Esophagus mucosa (tissue), 1 donor: ENCODE measurements around the gene PRSS33. TPM values are rescaled to one million over a fixed set of nuclear protein-coding genes. Genes with fewer than 3 reads are reported as not detected.

Experiments
- ATAC-seq: fragments of 200-7000 bp; cut with Tn5 transposase; one replicate; pipeline ENCODE4 v1.9.1; 2020
- total RNA-seq: library from RNA; stranded (reverse); gene quantifications from one replicate; pipeline ENCODE4 v1.2.4, GENCODE V29; 2023
- donor health status: DM: yes; HTN: yes; CAD: no.

PRSS33 gene
- total RNA-seq, 1 donor from 2014 or later = not detected

DNA sequence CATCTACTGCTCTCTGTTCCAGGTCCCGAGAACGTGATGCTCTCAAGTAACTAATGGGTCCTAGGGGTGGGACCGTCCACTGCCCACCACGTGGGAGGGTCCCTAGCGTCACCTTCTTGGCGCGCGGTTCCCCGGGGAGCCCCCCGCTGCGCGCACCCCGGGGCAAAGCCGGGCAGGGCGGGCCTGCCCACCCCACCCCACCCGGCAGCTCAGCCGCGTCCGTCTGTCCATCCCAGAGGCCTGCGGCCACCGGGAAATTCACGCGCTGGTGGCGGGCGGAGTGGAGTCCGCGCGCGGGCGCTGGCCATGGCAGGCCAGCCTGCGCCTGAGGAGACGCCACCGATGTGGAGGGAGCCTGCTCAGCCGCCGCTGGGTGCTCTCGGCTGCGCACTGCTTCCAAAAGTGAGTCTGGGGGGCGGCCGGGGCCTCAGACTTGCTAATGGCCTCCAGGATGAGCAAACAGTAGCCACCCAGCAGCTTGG is 11.4 kb upstream of the PRSS33 start:
- no peak for ATAC-seq

GRCh38 chr16:2795395-2796143 is 8.2 kb upstream of the PRSS33 start:
- ATAC-seq = no peak

DNA sequence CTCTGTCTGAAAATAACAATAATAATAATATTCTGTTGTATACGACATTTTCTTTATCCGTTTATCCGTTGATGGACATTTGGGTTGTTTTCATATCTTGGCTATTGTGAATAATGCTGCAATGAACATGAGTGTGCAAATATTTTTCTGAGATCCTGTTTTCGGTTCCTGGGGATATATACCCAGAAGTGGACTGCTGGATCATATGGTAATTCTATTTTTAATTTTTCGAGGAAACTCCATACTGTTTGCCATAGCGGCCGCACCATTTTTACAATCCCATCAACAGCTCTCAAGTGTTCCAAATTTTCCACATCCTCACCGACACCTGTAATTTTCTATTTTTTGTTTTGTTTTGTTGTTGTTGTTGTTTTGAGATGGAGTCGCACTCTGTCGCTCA is 5.6 kb upstream of the PRSS33 start:
- ATAC-seq = no peak

GRCh38 chr16:2791174-2791573 is 3.8 kb upstream of the PRSS33 start:
- ATAC-seq = no peak

- ATAC-seq = no peak
These were observed 3.3 kb upstream of the PRSS33 start for GRCh38 chr16:2790631-2791030.

DNA sequence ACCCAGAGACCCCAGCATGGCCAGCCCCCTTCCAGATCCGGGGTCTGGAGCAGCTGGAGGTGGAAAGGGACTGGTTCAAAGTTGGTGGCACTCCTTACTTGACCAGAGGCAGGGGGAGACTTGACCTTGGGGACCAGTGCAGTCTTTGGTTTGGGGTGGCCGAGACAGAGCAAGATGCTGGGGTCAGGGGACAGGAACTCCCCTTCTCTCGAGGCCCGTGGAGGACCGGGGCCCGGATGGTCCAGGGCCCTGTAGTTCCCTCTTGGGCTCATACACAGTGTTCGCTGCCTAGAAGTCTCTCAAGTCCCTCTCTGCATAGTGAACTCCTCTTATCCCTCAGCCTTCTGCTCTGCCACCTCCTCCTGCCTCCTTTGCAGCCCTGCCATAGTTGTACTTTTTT is 601 bp upstream of the PRSS33 start:
- no peak for ATAC-seq

- ATAC-seq = no peak
These were observed 571 bp downstream of the PRSS33 start for GRCh38 chr16:2786826-2787151.

DNA sequence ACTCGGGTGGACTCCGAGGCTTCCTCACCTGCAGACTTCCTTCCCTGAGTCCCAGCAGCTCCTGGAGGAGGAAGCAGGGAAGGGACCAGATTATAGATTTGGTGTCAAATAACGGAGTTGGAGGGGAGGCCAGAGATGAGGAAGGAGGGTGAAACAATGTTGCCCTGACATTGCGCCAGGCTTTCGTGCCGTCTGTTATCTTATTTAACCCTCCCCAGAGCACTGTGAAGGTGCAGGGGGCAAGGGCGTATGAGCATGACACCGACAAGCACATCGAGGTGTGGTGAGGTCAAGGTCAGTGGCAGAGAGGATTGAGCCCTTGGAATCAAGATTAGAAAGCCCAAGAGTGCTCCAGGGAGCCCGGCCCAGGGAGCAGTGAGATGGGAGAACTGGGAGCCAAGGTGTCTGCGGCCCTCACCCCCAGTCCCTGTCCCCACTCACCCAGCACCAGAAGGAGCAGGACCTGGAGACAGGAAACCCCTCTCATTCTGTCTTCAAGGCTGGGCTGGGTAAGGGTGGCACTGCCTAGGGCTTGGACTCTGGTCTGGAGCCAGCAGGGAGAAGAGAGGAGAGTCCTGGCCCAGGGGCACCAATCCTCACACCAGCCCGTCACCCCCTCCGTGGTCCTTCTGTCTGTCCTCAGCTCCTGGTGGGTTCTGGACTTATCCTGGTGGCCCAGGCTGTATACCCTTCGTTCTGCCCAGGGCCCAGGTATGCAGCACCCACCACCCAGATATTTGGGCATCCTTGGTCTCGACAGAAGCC is 1.1 kb downstream of the PRSS33 start:
- no peak for ATAC-seq

- peak; percentile 17 for ATAC-seq
These were observed 2.0 kb downstream of the PRSS33 start for GRCh38 chr16:2785101-2785991.

DNA sequence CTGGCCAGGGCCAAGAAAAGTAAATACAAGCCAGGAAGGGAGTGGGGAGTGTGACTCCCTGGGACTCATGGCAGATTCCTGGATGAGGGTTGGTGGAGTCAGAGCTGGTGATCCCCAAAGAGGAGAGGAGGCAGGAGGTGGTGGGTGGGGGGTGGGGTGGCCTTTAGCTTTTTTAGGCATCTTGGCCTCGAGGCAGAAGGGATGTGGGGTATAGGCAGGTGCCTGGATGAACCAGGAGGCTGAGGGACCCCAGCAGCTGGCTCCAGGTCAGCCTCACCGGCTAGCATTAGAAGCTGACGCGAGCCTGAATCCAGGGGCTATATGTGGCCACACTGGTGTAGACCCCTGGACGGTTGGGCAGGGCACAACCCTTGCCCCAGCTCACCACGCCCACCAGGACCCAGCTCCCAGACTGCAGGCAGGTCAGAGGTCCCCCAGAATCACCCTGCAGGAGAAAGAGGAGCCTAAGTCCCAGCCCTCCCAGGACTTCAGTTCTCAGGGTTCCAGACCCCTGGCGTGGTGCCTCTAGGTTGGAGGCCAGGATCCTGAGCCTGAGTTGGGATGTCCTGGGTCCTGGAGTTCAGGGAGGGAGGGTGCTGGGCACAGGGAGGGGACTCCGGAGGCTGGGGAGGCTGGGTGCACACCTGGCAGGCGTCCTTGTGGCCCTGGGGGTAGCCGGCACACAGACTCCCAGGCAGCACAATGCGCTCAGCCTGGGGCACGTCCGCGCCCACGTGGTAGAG is 2.8 kb downstream of the PRSS33 start:
- peak; percentile 12 for ATAC-seq

- no peak for ATAC-seq
These were observed 3.6 kb downstream of the PRSS33 start for GRCh38 chr16:2783581-2784357.

DNA sequence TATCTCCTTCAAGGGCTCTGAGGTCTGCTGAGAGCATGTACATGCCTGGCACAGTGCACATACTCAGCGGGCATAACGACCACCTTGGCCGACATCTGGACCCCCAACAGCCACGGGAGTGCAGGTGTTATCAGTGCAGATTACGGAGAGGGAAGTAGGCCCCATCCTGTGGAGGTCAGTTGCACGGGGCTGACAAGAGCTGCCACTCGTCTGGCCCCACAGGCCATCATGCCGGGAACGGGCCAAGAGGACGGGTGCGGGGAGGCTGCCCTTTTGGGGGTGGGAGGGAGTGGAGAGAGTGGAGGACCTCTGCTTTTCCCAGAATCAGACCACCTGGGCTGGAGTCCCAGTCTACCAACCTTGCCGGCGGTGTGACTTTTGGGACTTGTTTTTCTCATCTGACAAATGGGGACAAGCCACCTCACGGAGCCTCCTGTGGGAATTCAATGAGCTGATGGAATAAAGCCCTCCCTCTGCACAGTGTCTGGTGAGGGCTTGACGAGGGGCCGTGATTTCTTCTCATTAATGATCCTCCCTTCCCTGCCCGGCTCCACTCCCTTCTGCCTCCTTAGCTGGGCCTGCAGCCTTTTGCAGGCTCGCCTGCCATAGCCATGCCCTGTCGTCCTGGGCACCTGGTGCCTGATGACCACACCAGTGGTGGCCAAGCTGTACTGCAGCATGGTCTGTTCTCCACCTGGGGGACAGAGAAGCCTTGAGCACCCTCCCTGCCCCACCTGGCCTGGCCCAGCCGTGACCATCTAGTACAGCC is 4.6 kb downstream of the PRSS33 start:
- no peak for ATAC-seq

- no peak for ATAC-seq
These were observed 7.1 kb downstream of the PRSS33 start for GRCh38 chr16:2779978-2780898.

GRCh38 chr16:2779151-2779920 is 8.0 kb downstream of the PRSS33 start:
- ATAC-seq = no peak

- ATAC-seq = no peak
These were observed 8.8 kb downstream of the PRSS33 start for GRCh38 chr16:2778630-2778958.

DNA sequence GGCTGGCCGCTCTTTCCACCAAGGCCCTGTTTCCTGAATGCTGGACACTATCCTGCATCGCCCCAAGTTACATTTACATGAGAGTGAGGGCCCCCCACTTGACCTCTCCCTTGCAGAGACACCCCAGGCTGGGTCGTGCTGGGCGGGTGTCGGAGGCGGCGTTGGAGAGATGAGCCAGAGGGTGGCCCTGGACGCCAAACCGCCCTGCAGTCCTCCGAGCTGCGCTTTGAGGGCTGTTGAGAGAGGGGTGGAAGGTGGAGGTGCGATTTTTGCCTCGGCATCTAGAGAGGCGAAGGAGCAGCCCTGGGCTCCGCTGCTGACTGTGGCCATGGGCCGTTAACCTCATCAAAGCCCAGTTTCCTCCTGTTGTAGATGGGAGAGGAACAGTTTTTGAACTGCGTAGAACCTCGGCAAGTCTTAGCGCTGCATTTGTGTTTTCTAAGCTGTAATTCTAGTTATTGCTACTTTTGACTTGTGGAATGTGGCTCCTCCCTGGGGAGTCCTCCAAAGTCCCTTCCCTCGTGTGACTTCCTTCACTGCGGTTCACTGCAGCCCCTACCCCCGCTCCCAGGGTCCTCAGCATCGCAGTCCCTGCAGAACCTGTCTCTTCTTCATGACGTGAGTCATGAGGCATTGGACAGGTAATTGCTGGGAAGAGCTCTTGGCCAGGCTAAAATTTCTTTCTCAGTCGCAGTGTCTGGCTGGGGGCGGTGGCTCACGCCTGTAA is 9.3 kb downstream of the PRSS33 start:
- ATAC-seq = peak; percentile 42

DNA sequence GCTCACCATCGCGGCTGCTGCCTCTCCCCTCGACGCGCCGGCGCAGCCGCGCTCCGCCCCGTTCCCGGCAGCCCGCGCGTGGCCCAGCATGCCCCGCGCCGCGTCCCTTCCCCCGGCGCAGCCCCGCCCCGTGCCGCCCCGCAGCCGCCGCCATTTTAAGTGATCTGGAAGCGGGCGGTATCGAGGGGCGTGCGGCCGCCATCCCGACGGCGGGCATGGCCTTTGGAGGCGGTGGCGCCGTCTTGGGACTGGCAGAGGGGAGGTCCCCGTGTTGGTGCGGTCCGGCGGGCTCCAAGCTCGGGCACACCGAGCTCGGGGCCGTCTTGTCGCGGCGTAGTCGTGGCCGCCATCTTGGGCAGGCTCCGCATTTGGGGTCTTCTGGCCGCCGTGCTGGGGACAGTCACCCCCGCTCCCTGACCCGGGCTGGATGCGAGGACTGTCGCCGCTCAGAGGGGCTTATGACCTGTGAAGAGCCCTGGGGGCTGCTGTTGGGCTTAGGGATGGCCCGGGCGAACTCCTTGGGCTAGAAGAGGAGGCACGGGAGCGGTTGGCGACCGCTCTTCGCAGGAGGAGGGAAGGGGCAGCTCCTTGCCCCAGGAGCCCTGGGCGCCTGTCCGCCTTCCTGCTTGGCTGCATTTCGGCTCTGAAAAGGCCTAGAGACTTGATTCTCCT is 10.0 kb downstream of the PRSS33 start, which contains the start of gene ELOB:
ELOB (minus strand) TSS at position 50 of the 672 bp plus-strand sequence; CDS start at position 9, 41 bp downstream.
- peak; percentile 85 for ATAC-seq
